Hepatocyte (in vitro differentiated cells): ENCODE results near the gene MYOF.

Experiments
- CTCF ChIP-seq: fragments of 200-600 bp; sonication (generic); IDR thresholded peaks from 2 replicates; pipeline ENCODE4 v1.5.1; 2016; ENCODE audit warnings: antibody characterized with exemption, mild to moderate bottlenecking; ENCODE audit not compliant: poor library complexity
- EZH2phosphoT487 ChIP-seq: fragments of 200-600 bp; sonication (generic); IDR thresholded peaks from one replicate; pipeline ENCODE4 v1.6.1; 2018; ENCODE audit warnings: antibody characterized with exemption, mild to moderate bottlenecking, low read depth, moderate library complexity; ENCODE audit not compliant: unreplicated experiment, severe bottlenecking

DNA sequence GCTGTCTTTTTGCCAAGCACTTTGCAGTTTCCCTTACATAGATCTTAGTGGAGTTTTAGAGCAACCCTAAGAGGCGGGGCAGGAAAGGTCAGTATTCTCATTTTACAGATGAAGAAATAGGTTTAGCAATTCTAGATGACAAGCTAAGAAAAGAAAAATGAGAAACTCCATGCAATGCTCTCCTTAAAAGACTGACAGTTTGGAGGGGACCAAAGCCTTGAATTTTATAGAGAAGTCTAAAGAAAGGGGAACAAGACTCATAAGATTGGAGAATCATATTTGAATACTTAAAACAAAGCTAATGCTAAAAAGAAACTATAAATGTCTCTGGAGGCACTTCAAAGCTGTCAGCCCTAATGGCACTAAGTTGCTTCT is 33.9 kb upstream of the MYOF start:
- no peak for TF ChIP-seq CTCF
- TF ChIP-seq EZH2phosphoT487, result no peak
